Anterior cingulate cortex (tissue), 58 donors: Measurements from ENCODE around the gene INPP5J.
"Not testable (repeated sequence)": the region's sequence is repeated elsewhere in the genome, so short reads cannot be mapped to it uniquely, and the experiment has no call there.

Experiments
- DNase-seq, 58 donors: peaks; one replicate each; lab custom pipeline; 2025; lab: John Stamatoyannopoulos, UW

INPP5J gene

GRCh38 chr22:31099841-31100761, 22.7 kb upstream of the INPP5J start:
- DNase-seq: no peak

GRCh38 chr22:31100762-31101525, 21.8 kb upstream of the INPP5J start:
- no peak for DNase-seq

GRCh38 chr22:31102441-31103081, 20.2 kb upstream of the INPP5J start:
- peak in 1 of 58 donors; percentile 13 for DNase-seq

- no peak for DNase-seq
Observed at GRCh38 chr22:31103111-31103510, 19.7 kb upstream of the INPP5J start.

- DNase-seq: peak in 15 of 58 donors; percentile 3 to 56 (median 28)
Observed at GRCh38 chr22:31103899-31104694, 18.7 kb upstream of the INPP5J start.

- DNase-seq: no peak
Observed at GRCh38 chr22:31104869-31105268, 17.9 kb upstream of the INPP5J start.

- DNase-seq: no peak
Observed at GRCh38 chr22:31105282-31105929, 17.4 kb upstream of the INPP5J start.

GRCh38 chr22:31106001-31106571, 16.7 kb upstream of the INPP5J start:
- DNase-seq: peak in 1 of 58 donors; percentile 15

- DNase-seq: no peak
Observed at GRCh38 chr22:31106731-31107177, 16.0 kb upstream of the INPP5J start.

GRCh38 chr22:31107178-31107893, 15.4 kb upstream of the INPP5J start, which contains the start of gene SELENOM:
TSS of gene SELENOM (minus strand) at chr22:31107568. CDS start at chr22:31107505, 63 bp downstream.
- peak; percentile 52 to 97 (median 88) for DNase-seq

- no peak for DNase-seq
Observed at GRCh38 chr22:31107894-31108218, 14.9 kb upstream of the INPP5J start.

- not testable (repeated sequence) for DNase-seq
Observed at GRCh38 chr22:31112547-31113091, 10.1 kb upstream of the INPP5J start.

- no peak for DNase-seq
Observed at GRCh38 chr22:31118046-31118820, 4.5 kb upstream of the INPP5J start.

GRCh38 chr22:31119026-31119717, 3.6 kb upstream of the INPP5J start:
- no peak for DNase-seq

- no peak for DNase-seq
Observed at GRCh38 chr22:31120230-31120629, 2.5 kb upstream of the INPP5J start.

- no peak for DNase-seq
Observed at GRCh38 chr22:31120642-31121041, 2.1 kb upstream of the INPP5J start.

GRCh38 chr22:31121403-31121802, 1.4 kb upstream of the INPP5J start:
- no peak for DNase-seq
